Measurements from ENCODE around the gene RICTOR.
A peak's percentile ranks its signal among the peaks of the same experiment; 100 is the strongest.

Gene RICTOR

DNA sequence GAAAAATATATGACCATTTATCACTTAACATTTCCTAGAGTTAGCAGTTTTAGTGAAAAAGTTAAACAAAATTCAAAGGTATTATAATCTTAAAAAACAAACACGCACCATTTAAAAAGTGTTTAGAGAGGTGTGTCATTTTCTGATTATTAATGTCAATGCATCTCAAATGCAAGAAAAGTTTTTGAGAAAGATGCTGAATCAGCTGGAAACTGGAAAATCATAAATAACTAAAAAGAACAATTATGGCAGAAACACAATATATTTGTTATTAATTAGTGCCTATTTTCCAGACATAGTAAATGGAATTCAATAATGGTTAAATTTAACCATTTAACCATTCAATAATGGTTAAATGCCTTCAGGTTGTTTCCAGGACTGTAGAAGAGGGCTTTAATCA, 64.9 kb downstream of the RICTOR start:
- FAIRE-seq = peak; percentile 21

DNA sequence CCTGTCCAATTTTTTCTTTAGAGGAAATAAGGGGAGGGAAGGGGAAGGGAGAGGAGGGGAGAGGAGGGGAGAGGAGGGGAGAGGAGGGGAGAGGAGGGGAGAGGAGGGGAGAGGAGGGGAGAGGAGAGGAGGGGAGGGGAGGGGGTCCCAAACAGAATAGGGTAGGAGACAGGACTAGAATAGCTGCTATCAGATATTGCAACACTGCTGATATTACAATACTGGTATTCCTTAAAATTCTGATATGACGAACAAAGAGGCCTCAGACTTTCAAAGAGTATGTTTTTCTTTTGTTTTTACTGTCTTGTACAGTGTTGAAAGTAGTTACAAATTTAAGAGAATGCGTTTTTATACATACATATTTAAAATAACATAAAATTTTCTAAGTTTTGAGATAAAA, 67.5 kb downstream of the RICTOR start:
- no peak for FAIRE-seq

DNA sequence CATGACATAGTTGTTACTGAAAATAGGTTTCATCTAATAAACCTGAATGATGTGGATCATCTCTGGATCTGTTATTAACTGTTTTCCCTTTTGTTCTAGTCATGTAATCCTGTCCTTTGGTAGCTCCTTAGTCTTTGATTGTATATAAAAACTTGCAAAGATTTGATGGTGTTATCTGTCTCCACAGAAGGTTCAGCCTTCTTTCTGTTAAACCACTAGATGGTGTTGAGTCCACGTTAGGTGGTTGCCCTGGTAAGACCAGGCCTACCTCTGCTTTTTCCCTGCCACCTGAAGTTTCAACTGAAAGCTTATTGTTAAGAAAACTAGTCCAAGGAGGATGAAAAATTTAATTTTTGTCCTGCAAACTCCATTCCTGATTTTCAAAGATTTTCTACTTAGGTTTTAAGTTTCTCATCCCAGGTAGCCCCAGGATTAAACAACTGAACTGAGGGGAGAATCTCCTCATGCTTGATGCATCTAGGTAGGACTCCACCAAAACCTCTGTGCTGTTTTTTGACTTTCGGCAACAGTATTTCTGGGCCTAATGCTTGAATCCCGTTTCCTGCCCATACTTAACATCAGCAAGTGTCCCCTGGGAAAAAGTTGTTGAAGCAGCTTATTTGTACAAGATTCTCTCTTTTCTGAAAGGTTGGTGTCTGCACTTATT, 68.5 kb downstream of the RICTOR start:
- FAIRE-seq = no peak

DNA sequence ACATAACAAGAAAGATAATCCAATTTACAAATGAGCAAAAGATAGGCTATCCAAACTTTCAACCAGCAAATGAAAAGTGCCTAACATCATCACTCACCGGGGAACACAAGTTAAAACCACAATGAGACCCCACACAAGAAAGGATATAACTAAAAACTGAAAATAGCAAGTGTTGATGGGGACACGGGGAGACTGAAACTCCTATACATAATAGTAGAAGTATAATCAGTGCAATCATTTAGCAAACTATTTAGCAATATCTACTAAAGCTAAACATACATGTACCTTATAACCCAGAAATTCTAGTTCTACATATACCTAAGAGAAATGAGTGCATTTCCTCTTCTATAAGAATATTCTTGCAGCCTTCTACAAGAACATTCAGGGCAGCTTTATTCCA, 72.5 kb downstream of the RICTOR start:
- FAIRE-seq = no peak

DNA sequence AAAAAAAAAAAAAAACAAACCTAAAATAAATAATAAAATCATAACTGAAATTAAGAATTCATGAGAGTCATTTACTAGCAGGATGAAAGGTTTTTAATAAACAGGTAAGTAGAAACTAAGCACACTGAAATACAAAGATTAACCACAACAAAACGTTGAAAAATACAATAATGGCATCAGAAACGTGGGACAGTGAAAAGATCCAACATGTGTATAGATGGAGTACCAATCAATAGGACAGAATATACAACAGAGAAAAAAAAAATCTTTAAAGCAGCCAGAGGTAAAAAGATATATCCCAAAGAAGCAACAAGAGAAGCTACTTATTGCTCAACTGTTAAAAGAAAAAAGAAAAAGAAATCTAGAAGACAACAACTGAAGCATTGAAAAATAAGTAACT, 75.2 kb downstream of the RICTOR start:
- FAIRE-seq = no peak

DNA sequence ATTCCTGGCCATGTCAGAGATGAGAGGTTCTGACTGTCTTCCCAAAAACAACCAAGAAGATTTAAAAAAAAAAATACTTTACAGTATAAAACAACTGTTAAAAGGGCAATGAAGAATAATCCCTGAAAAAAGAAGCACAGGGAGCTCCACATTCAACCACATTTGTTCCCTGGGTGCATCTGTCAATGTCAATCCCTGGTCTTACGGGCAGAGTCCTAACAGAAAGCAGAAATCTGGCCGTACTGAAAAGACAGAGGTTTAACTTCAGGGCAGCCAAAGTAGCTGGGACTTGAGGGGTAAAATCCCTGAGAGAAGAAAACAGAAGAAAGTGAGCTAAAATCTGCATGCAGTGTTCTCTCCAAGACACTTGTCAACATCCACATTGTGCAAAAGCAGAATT, 76.6 kb downstream of the RICTOR start:
- FAIRE-seq = no peak

DNA sequence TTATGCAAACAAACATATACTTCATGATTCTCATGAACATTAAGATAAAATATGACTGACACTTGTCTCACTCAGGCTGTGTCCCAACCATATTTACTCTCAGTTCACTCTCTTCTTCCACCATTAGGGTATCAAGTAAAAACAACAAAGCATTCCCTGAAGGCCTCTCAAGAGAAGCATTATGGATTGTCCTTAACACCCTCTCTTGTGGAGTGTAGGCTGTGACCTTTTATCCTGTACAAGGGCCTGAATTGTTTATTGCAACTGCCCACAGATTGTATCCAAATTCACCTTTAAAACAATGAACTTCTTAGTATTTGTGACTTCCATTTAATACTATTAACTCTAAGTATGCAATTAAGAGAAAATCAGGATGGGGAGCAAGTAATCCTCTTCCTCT, 78.1 kb downstream of the RICTOR start:
- no peak for FAIRE-seq

DNA sequence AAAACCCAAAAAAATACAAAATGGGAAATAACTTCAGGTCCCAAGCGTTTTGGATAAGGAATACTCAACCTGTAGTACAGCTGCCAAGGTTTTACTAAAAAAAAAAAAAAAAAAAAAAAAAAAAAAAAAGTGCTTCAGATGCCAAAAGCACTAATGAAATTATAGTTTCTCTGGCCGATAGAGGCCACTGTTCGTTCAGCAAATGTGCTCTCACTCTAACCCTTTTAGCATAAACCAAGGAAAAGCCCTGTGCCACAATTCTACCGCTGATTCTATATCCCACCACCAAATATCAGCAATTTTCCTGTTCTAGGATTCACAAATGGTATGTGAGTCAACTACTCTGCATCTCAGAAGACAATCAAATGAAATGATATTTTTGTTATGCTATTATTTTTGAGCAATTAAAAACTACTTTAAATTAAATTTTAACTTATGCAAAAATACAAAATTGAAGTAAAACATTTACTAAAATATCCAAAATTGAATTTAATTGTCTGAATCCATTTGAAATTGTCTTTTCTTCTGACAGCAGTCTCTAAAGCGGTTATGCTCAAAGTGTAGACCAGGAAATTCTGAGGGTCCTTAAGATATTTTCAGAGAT, 79.8 kb downstream of the RICTOR start:
- FAIRE-seq = peak; percentile 96

DNA sequence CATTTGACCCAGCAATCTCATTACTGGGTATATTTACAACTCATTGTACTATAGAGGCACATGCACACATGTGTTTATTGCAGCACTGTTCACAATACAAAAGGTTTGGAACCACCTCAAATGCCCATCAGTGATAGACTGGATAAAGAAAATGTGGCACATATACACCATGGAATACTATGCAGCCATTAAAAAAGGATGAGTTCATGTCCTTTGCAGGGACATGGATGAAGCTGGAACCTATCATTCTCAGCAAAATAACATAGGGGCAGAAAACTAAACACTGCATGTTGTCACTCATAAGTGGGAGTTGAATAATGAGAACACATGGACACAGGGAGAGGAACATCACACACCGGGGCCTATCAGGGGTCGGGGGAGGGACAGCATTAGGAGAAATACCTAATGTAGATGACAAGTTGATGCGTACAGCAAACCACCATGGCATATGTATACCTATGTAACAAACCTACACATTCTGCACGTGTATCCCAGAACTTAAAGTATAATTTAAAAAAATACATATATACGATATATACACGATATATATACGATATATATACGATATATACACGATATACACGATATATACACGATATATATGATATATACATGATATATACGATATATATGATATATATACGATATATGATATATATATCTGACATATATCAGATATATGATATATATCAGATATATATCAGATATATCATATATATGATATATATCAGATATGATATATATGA, 84.1 kb downstream of the RICTOR start:
- FAIRE-seq = peak; percentile 85

DNA sequence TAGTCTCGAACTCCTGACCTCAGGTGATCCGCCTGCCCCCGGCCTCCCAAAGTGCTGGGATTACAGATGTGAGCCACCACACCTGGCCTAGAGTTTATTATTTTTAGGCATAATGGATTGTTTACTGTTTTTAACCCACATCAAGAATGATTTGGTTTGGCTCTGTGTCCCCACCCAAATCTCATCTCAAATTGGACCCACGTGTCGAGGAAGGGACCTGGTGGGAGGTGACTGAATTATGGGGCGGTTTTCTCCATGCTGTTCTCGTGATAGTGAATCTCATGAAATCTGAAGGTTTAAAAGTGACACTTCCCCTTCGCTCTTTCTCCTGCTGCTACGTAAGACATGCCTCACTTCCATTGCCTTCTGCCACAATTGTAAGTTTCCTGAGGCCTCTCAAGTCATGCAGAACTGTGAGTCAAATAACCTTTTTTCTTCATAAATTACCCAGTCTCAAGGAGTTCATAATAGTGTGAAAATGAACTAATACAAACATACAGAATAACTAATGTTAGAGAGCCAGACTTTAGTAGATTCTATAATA, 88.2 kb downstream of the RICTOR start:
- no peak for FAIRE-seq

DNA sequence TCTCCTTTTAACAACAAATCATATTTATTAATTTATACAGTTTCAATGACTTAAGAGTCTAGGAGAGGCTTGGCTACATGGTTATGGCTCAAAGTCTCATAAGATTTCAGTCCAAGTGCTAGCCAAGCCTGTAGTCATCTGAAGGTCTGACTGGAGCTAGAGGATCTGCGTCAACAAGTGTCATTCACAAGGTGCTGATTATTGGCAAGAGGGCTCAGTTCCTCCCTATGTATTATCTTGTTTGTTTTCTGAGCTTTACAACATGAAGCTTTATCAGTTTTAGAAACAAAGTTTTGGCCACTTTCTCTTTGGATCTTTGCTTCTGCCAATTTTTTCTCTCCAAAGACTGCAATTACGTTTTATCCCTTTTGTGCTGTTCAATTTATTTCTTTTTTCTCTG, 94.7 kb downstream of the RICTOR start:
- no peak for FAIRE-seq

DNA sequence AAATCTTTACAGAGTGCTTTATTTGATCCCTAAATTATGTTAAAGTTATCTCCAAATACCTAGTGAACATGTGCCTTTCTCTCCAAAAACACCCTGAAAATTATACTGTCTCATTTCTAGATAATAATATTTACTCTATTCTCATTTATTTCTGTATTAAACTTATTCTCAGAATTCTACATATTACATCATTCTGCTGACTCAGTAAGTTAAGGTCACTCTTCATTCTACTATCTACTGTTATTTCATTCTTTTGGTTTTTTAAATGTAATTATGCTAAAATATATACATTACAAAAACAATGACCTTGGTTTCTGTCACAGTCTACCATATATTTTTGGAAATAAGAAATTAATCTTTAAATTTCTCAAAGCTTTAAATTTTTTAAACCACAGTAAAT, 96.2 kb downstream of the RICTOR start:
- FAIRE-seq = peak; percentile 44

DNA sequence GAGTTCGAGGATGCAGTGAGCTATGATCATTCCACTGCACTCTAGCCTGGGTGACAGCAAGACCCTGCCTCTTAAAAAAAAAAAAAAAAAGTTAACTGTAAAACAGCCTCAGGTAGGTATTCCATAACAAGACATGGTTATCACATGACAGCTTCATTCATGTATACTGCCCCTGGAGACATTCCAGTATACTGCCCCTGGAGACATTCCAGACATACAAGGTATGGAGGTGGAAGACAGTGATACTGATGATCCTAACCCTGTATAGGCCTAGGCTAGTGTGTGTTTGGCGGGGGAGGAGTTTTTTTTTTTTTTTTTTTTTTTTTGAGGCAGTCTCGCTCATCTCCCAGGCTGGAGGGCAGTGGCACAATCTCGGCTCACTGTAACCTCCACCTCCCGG, 105.5 kb downstream of the RICTOR start:
- no peak for FAIRE-seq

DNA sequence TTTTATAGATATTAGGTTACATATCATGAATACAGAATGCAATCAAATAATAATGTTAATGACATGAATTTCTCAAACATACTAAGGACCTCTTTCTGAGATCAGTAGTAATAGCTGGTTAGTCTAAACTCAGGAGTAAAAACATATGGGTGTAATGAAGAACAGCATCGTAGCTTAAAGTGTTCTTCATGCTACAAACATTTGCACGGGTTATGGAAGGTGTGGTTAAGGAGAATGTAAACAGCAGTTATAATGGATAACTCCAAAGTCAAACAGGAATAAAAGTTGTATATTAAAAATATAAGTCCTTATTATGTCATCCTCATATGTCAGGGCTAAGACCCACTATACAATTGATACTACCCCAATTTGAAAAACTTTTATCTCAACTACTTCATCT, 112.5 kb downstream of the RICTOR start:
- no peak for FAIRE-seq

DNA sequence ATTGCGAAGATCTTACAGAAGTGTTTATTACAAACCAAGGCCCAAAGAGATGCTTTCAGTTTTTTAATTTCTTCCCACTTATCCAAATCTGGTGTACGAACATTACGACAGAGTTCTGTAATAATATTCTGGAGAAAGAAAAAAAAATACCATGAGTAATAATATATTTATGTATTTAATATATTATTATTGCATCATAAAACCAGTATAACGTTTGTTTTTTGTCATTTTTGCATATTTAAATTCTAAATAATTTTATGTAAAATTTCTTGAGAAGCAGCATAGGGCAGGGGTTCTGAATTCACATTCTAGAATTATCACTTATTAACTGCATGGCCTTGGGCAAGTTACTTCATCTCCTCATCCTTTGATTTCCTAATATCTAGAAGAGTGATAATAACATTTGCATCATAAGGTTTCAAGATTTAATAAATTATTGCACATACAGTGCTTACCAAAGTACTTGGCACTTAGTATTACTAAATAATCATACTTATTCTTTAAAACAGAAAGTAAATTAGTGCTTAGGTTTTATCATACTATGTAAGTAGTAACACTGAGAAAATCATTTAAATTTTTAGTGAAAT, 120.7 kb downstream of the RICTOR start:
- FAIRE-seq = peak; percentile 69

DNA sequence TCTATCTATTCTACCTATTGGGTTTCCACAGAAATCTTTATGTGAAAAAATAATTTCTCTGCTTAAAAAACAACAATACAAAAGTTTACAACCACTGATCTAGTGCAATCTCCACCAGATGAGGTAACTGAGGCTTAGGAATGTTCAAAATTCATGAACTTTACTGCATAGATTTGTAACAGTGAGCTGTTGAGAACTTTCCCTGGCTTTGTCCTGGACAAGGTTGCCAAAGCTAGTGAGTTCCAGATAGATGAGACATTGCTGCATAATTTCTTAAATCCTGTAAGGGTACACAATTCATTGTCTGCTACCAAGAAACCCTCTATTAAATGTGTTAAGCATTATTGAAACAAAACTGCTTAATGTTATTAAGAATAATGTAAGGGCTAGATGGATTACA, 125.7 kb downstream of the RICTOR start:
- FAIRE-seq = no peak

DNA sequence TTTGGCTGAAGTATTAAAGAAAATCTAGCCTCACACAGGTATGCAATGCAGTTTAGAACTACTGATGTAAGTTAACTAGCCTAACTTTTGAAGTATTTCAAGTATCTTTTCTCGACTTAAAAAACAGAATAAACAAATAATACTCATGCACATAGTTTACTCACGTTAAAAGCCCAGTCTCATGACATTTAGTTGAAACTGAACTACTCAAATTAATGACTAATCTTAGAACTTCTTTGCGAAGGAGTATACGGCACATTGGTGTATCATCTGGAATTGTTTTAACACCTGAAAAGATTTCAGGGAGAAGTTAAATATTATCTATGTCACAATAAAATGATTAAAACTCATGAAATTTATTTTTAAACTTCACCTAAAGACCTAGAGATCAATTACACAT, 129.9 kb downstream of the RICTOR start:
- FAIRE-seq = no peak

DNA sequence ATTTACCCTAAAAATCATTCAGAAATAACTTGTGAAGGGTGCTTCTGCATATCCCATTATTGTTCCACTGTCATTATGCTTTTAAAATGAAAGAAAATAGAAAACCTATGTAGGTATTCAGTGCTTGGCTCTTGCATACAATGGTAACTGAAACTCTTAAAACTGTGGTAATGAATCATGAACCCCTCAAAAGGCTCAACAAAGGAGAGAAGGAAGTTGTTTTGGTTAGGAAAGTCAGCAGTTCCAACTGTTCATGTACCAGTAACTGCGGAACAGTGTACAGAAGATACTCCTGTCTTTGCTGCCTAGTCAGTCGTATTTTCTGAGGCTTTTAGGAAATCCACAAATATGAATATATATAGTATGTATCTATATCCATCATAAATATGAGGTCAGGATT, 132.3 kb downstream of the RICTOR start:
- no peak for FAIRE-seq

DNA sequence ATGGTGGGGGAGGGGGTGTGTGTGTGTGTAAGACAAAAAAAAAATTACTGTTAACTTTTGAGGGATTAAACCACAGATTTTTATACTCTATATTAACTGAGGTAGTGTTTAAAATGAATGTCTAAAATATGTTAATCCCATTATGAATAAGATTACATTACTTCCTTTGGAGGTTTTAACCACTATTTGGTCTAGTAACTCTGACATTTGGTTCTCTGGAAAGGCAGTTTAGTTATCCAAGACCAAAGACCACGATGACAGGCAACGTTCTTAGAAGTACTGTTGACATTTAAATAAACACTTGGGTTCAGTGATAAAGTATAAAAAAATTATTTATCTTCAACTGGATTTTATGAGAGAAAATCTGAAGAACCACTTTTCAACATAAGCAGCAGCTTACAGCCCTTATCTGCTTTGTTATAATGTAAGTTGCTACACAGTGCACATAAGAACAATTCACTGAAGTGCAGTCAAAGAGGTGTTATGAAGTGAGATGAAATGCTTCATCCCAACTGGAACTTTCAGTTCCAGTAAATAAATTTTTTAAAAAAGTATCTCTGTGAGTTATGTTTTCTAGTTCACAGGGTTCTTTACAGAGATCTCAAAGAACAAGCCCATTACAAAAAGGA, 133.9 kb downstream of the RICTOR start:
- no peak for FAIRE-seq

DNA sequence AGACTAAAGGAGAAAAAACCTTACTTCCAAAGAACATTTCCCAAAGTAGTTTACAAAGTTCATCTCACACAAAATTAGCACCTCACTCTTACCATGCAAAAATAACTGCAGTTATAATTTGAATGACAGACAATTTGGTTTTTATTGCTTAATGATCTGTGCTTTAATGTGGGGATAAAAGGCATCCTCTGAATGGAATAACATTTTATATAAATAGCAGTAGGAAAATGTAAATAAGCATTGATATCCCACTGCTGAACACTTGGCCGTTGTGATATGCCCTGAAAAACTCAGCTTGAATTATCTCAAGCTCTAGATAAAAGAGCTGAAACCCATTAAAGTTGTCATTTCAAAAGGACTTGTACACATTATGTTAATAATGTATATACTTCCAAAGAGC, 135.2 kb downstream of the RICTOR start:
- FAIRE-seq = no peak

DNA sequence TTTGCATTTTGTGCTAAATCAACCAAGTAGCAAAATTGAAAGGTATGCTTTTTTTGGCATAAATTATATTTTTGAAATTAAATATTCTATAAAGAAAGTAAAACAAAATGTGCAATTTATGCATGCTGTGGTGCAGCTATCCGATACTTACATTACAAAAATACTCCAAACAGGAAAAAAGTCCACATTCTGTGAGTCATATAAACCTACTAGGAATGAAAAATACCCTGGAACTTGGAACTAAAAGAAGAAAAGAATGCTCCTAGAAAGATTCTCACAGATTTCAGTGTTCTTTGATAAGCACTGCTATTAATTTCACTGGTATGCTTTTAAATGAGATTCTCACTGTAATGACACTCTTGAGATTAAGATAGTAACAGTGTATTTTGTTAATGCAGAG, 135.8 kb downstream of the RICTOR start:
- no peak for FAIRE-seq

DNA sequence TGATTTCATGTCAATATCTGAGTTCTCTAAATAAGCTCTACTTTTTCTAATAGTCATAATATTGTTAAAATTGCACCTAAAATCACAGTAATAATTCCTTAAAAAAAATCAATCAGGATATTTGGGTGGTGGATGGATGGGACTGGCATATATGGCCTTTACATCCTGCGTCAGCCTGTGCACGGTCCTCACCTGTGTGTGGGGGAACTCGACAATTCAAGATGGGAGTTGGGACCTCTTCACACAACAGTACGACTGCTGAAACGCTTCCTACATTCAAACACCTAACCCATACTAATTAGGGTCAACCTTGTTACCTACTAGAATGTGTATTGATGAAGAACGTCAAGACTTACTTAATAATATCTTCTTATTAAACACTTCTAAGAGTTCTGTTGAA, 137.9 kb downstream of the RICTOR start:
- no peak for FAIRE-seq

DNA sequence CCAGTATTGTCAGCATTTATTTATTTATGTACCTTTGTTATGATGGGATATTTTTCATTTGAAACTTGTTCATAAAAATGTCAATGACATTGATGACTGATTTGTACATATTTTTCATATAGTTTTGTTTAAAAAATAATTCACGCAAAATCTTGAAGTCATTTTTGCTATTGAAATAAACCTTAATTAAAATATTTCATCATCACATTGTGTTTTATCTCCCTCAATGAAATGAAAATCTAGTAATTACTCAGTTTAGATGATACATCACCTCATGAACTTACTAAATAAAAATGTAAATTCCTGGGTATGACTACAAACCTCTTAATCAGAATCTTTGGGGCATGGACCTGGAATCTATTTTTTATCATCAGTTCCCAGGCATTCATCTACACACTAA, 138.8 kb downstream of the RICTOR start:
- FAIRE-seq = no peak
